ENCODE data around the gene PANX2.

GRCh38 chr22:50151571-50152537 lies 18.7 kb upstream of the PANX2 start:
- TF ChIP-seq CTCF (IDR thresholded peaks at IDR 0.05 in 4 of 5, conservative IDR thresholded peaks at IDR 0.05 in 1 of 5) = no peak
- TF ChIP-seq POLR2A (IDR thresholded peaks at IDR 0.05) = no peak

All from gastrocnemius medialis (tissue), 4 donors.